ENCODE results near the gene DNHD1. TPM values are rescaled to one million over a fixed set of nuclear protein-coding genes. Genes with fewer than 3 reads are reported as not detected.

Gene DNHD1
- total RNA-seq, 5 donors from 2014 or later (not counting 1 experiment from before 2014, with no cell fraction given): 44.1 to 52.0 (median 47.8) TPM

DNA sequence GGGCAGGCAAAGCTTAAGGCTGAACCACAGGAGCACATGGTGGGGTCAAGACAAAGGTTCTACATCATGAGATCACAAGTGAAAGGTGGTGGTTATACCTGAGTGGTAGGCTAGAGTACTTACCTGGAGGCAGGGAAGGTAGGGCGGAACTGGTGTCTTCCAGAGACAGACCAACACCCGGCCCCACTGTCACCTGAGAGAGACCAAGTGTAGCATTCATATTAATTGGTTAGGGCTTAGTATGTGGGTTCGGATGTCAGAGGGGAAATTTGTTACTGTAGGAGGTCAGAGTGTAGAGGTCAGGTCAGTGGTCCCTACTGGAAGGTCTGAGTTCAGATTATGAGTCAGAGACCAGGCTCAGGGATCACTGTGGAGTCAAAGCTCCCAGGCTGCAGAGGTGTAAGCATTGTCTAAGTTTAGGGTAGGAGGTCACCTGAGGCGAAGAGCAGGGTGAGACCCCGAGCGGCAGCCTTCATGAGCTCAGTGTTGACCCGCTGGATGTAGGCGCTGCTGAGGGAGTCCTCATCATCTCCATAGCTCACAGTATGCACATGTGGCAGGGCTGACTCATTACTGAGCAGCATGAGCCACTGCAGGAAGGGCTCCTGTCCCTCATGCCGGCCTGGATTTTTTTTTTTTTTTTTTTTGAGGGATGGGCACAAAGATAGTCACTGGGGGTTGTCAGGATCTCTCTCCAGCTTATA lies 119.0 kb downstream of the DNHD1 start:
- DNase-seq (no peak), ATAC-seq (replicated peaks in 1 of 4) (no peak)
- Mint-ChIP-seq H3K27me3 (no peaks in the 10 kb centered on the region), H3K4me1 (peaks cover 9 to 19% (median 17%) of the 10 kb centered on the region in 3 donors), H3K27ac (peak overlapping the region; percentile 54 to 63), H3K4me3 (no peak overlapping the region), H3K9me3 (no peaks in the 10 kb centered on the region), H3K36me3 (peaks cover 22% of the 10 kb centered on the region)
- Histone ChIP-seq H3K27me3 (replicated peaks in 1 of 2; ENCODE audit: control insufficient read depth in 2 of 2, extremely low read depth in 1 of 2, insufficient read depth in 2 of 2, low read length in 1 of 2) (no peaks in the 10 kb centered on the region), H3K27ac (ENCODE audit: low read length) (no peak overlapping the region), H3K4me1 (ENCODE audit: control insufficient read depth in 1 of 2, extremely low read depth in 1 of 2, insufficient read depth in 2 of 2, low read length in 2 of 2) (peaks cover 20 to 47% of the 10 kb centered on the region in 2 experiments), H3K4me3 (ENCODE audit: control insufficient read depth in 1 of 2, extremely low read depth in 1 of 2, low read length in 1 of 2) (no peak overlapping the region), H3K9me3 (no peaks in the 10 kb centered on the region), H3K36me3 (ENCODE audit: control insufficient read depth in 2 of 2, extremely low read depth in 1 of 2, insufficient read depth in 1 of 2, low read length in 1 of 2) (peaks cover 16 to 26% of the 10 kb centered on the region in 2 donors)
- CTCF ChIA-PET: interaction anchor here (0.6 to 0.7 kb wide), 2 partner anchors 13 to 52 kb away, joined by 4 to 5 read pairs; no protein-coding TSS in a partner anchor
- POLR2A ChIA-PET: no interaction called here
- WGBS (ENCODE audit: insufficient coverage): 98% methylated on average over 6 of the region's 9 CpGs

DNA sequence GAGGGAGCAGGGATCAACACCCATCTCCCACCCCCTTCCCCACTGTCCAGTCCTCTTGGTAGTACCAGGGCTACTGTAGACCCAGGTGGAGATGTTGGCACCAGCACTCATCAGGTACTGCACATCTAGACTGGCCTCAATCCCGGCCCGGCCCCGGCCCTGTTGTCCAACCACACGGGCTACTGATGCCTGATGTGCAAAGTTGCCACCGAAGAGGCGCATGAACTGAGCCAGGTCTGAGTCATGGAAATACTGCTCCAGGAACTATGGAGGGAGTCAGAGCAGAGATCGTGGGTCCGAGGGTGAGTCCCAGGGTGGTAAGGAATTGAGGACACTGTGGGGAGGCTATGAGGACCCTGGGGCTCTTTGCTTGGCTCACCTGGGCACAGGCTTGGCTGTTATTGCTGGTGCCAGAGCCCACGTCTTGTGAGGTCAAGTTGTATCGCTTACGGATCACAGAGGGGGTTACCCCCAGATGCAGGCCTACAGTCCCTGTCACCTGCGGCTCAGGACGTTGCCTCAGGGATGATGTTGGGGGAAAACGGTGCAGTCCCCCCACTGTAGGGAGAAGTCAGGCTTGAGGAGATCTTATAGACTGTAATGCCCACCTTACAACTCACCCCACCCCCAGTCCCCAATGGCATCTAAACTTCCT lies 119.6 kb downstream of the DNHD1 start:
- Histone ChIP-seq H3K36me3 (ENCODE audit: control insufficient read depth in 2 of 2, extremely low read depth in 1 of 2, insufficient read depth in 1 of 2, low read length in 1 of 2) (peaks cover 14 to 26% of the 10 kb centered on the region in 2 donors), H3K27me3 (replicated peaks in 1 of 2; ENCODE audit: control insufficient read depth in 2 of 2, extremely low read depth in 1 of 2, insufficient read depth in 2 of 2, low read length in 1 of 2) (no peaks in the 10 kb centered on the region), H3K4me1 (ENCODE audit: control insufficient read depth in 1 of 2, extremely low read depth in 1 of 2, insufficient read depth in 2 of 2, low read length in 2 of 2) (peaks cover 15 to 41% of the 10 kb centered on the region in 2 experiments), H3K27ac (ENCODE audit: low read length) (no peak overlapping the region), H3K4me3 (ENCODE audit: control insufficient read depth in 1 of 2, extremely low read depth in 1 of 2, low read length in 1 of 2) (no peak overlapping the region), H3K9me3 (no peaks in the 10 kb centered on the region)
- H3K9me3 Mint-ChIP-seq: no peaks in the 10 kb centered on the region
- DNase-seq (no peak), ATAC-seq (replicated peaks in 1 of 4) (no peak)
- H3K4me1 Mint-ChIP-seq: peaks cover 4 to 14% (median 12%) of the 10 kb centered on the region in 3 donors
- WGBS (ENCODE audit: insufficient coverage): 96% methylated on average over 11 of the region's 14 CpGs
- ChIA-PET POLR2A (no interaction called here), CTCF (interaction anchor here (0.6 to 3.4 kb wide), 2 partner anchors 14 to 51 kb away, joined by 5 to 24 read pairs; no protein-coding TSS in a partner anchor)
- no peaks in the 10 kb centered on the region for H3K27me3 Mint-ChIP-seq
- H3K4me3 Mint-ChIP-seq: peak overlapping the region in 2 of 3 donors; percentile 4 to 39
- H3K36me3 Mint-ChIP-seq: peaks cover 22% of the 10 kb centered on the region
- H3K27ac Mint-ChIP-seq: peak overlapping the region; percentile 53 to 63

DNA sequence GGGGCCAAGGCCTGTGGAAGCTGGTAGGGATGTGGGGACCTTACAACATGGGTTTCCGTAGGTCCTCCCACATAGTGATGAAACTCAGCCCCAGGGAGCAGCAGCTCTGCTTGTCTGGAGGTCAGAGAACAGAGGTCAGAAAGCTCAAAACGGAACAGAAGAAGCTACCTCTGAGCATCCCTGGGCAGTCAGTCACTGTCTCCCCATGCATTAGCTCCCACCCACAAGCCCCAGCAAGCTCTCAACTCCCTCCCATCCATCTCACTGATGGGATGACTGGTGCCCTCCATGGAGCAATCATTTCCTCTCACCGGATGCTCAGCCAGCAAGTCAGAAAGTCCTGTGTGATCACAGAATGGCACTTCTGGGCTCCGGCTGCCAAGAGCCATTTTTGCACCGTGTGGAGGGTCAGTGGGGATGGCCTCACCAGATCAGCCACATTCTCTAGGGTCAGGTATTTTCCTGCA lies 120.3 kb downstream of the DNHD1 start:
- Mint-ChIP-seq H3K27ac (no peak overlapping the region), H3K27me3 (no peaks in the 10 kb centered on the region), H3K4me3 (no peak overlapping the region), H3K9me3 (no peaks in the 10 kb centered on the region), H3K4me1 (peaks cover 4 to 14% (median 12%) of the 10 kb centered on the region in 3 donors), H3K36me3 (peaks cover 22% of the 10 kb centered on the region)
- Histone ChIP-seq H3K27me3 (replicated peaks in 1 of 2; ENCODE audit: control insufficient read depth in 2 of 2, extremely low read depth in 1 of 2, insufficient read depth in 2 of 2, low read length in 1 of 2) (no peaks in the 10 kb centered on the region), H3K36me3 (ENCODE audit: control insufficient read depth in 2 of 2, extremely low read depth in 1 of 2, insufficient read depth in 1 of 2, low read length in 1 of 2) (peaks cover 14 to 26% of the 10 kb centered on the region in 2 donors), H3K4me1 (ENCODE audit: control insufficient read depth in 1 of 2, extremely low read depth in 1 of 2, insufficient read depth in 2 of 2, low read length in 2 of 2) (peaks cover 15 to 39% of the 10 kb centered on the region in 2 experiments), H3K9me3 (no peaks in the 10 kb centered on the region), H3K4me3 (ENCODE audit: control insufficient read depth in 1 of 2, extremely low read depth in 1 of 2, low read length in 1 of 2) (no peak overlapping the region), H3K27ac (ENCODE audit: low read length) (peak overlapping the region; percentile 57)
- no peak for ATAC-seq (replicated peaks in 1 of 4)
- ChIA-PET POLR2A (interaction anchor here in 1 of 2 donors (2.5 kb wide), 1 partner anchor 13 kb away, joined by 16 read pairs; the partner anchor contains the start of gene ILK), CTCF (interaction anchor here in 1 of 2 donors (0.6 to 3.4 kb wide), 10 partner anchors 14 to 120 kb away, joined by 3 to 37 read pairs (median 8); partner anchors contain the start of genes ILK, MRPL17 and RRP8)
- DNase-seq: no peak
- WGBS (ENCODE audit: insufficient coverage): 97% methylated on average over 4 of the region's 5 CpGs

GRCh38 chr11:6618117-6619003 lies 121.3 kb downstream of the DNHD1 start:
- peak overlapping the region; percentile 66 to 98 for H3K4me3 ChIP-seq (ENCODE audit: control insufficient read depth in 1 of 2, extremely low read depth in 1 of 2, low read length in 1 of 2)
- Mint-ChIP-seq H3K4me1 (peaks cover 4 to 14% (median 12%) of the 10 kb centered on the region in 3 donors), H3K36me3 (peaks cover 22% of the 10 kb centered on the region), H3K4me3 (no peak overlapping the region), H3K27ac (no peak overlapping the region), H3K9me3 (no peaks in the 10 kb centered on the region), H3K27me3 (no peaks in the 10 kb centered on the region)
- peak in 31 of 35 experiments; percentile 19 to 78 (median 38) for DNase-seq
- POLR2A ChIA-PET: interaction anchor here (0.5 to 2.5 kb wide), 11 partner anchors 14 to 493 kb away, joined by 3 to 16 read pairs (median 3); partner anchors contain the start of genes ARFIP2 (in 2 of the 2), TIMM10B (in 2 of the 2), ILK (in 1 of the 2) and MRPL17 (in 1 of the 2)
- 2% methylated on average over 13 of the region's 15 CpGs for WGBS (ENCODE audit: insufficient coverage)
- H3K36me3 ChIP-seq (ENCODE audit: control insufficient read depth in 2 of 2, extremely low read depth in 1 of 2, insufficient read depth in 1 of 2, low read length in 1 of 2): peaks cover 15 to 29% of the 10 kb centered on the region in 2 donors
- H3K9me3 ChIP-seq: no peaks in the 10 kb centered on the region
- H3K27ac ChIP-seq (ENCODE audit: low read length): peak overlapping the region; percentile 57
- H3K4me1 ChIP-seq (ENCODE audit: control insufficient read depth in 1 of 2, extremely low read depth in 1 of 2, insufficient read depth in 2 of 2, low read length in 2 of 2): peaks cover 10 to 31% of the 10 kb centered on the region in 2 experiments
- CTCF ChIA-PET: interaction anchor here (0.6 to 3.4 kb wide), 26 partner anchors 9 to 239 kb away, joined by 3 to 37 read pairs (median 4); partner anchors contain the start of genes ARFIP2 (in 1 of the 2), ILK (in 1 of the 2), MRPL17 (in 1 of the 2) and RRP8 (in 1 of the 2)
- no peaks in the 10 kb centered on the region for H3K27me3 ChIP-seq (replicated peaks in 1 of 2; ENCODE audit: control insufficient read depth in 2 of 2, extremely low read depth in 1 of 2, insufficient read depth in 2 of 2, low read length in 1 of 2)
- ATAC-seq (replicated peaks in 1 of 4): peak; percentile 25 to 68 (median 66)

- peak; percentile 90 to 98 (median 90) for ATAC-seq (replicated peaks in 1 of 4)
- ChIA-PET CTCF (interaction anchor here (0.5 to 3.4 kb wide), 22 partner anchors 8 to 260 kb away, joined by 3 to 37 read pairs (median 4); partner anchors contain the start of genes ARFIP2 (in 1 of the 2), ILK (in 1 of the 2), MRPL17 (in 1 of the 2) and RRP8 (in 1 of the 2)), POLR2A (interaction anchor here (0.5 to 2.5 kb wide), 13 partner anchors 15 to 492 kb away, joined by 3 to 16 read pairs (median 3); partner anchors contain the start of genes ARFIP2 (in 2 of the 2), TIMM10B (in 2 of the 2), DCHS1 (in 1 of the 2) and ILK (in 1 of the 2))
- Mint-ChIP-seq H3K27ac (no peak within 1 kb of the TSS), H3K27me3 (no peaks in the 10 kb centered on the region), H3K4me3 (no peak within 1 kb of the TSS), H3K36me3 (peaks cover 24% of the 10 kb centered on the region), H3K9me3 (no peaks in the 10 kb centered on the region), H3K4me1 (peaks cover 4 to 14% (median 12%) of the 10 kb centered on the region in 3 donors)
- H3K27me3 ChIP-seq (replicated peaks in 1 of 2; ENCODE audit: control insufficient read depth in 2 of 2, extremely low read depth in 1 of 2, insufficient read depth in 2 of 2, low read length in 1 of 2): no peaks in the 10 kb centered on the region
- no peaks in the 10 kb centered on the region for H3K9me3 ChIP-seq
- WGBS (ENCODE audit: insufficient coverage): 0% methylated on average over 12 of the region's 16 CpGs
- peaks cover 10 to 31% of the 10 kb centered on the region in 2 experiments for H3K4me1 ChIP-seq (ENCODE audit: control insufficient read depth in 1 of 2, extremely low read depth in 1 of 2, insufficient read depth in 2 of 2, low read length in 2 of 2)
- DNase-seq: peak; percentile 79 to 94 (median 87)
- H3K4me3 ChIP-seq (ENCODE audit: control insufficient read depth in 1 of 2, extremely low read depth in 1 of 2, low read length in 1 of 2): peak within 1 kb of the TSS; percentile 66 to 98
- peaks cover 16 to 29% of the 10 kb centered on the region in 2 donors for H3K36me3 ChIP-seq (ENCODE audit: control insufficient read depth in 2 of 2, extremely low read depth in 1 of 2, insufficient read depth in 1 of 2, low read length in 1 of 2)
- H3K27ac ChIP-seq (ENCODE audit: low read length): peak within 1 kb of the TSS; percentile 57
Measured at GRCh38 chr11:6619004-6619745, 122.1 kb downstream of the DNHD1 start, which contains the start of gene TPP1. Gene TPP1, minus strand, starts transcription at chr11:6619422. Its CDS starts 22 bp downstream, at chr11:6619400.
